GM06990 (cell line): ENCODE results near the gene EHD3.

Source experiments
- DNase-seq: peaks from one replicate; pipeline ENCODE4 v3.0.0-alpha.2; 2011; ENCODE audit not compliant: insufficient read length; ENCODE audit errors: extremely low read depth
- H3K27me3 ChIP-seq: replicated peaks from 2 replicates; pipeline ENCODE4 v1.6.0; 2011; ENCODE audit warnings: low read length; ENCODE audit not compliant: control insufficient read depth, insufficient read depth
- H3K36me3 ChIP-seq: 2 replicates; pipeline ENCODE4 v1.5.1; 2011; ENCODE audit warnings: low read length; ENCODE audit not compliant: control insufficient read depth, insufficient read depth
- H3K4me3 ChIP-seq: replicated peaks from 2 replicates; pipeline ENCODE4 v1.5.1; 2011; ENCODE audit warnings: low read depth, mild to moderate bottlenecking, control low read depth, low read length
- TF ChIP-seq, protein P1 (sequence below): IDR thresholded peaks from 2 replicates; pipeline ENCODE4 v1.5.1; 2011; ENCODE audit warnings: low read length, control low read depth, mild to moderate bottlenecking, inconsistent platforms; ENCODE audit not compliant: insufficient read depth, poor library complexity, severe bottlenecking

EHD3 gene

DNA sequence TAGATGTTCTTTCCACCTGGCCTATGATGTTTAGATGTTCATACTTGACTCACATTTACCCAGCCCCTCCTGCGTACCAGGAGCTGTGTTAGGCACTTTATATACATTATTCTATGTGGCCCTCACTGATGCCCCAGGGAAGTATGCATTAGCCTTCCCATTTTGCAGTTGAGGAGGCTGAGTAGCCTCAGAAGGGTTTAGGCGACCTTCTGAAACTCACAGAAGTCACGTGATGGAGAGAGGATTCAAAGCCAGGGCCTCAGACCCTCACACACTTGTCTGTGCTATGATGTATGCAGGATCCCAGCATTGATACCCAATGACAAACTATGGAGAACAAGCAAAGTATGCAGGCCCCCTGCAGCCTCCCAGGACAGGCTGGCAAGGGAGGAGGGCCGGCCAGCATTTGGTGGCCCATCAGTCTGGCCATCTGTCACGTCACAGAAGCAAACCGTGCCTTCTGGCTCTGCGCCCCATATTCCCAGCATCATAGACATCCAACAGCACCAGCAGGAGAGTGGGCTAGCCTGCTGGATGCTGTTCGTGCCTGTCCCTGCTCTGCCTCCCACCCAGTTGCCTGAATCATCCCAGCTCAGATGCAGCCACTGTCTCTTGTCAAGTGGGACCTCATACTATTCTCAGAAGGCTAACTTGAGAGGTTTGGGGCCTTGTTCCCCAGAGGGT, 33.6 kb downstream of the EHD3 start:
- Histone ChIP-seq H3K27me3 (no peaks in the 10 kb centered on the region; the same call in 1 of the 2 replicates), H3K4me3 (no peak overlapping the region), H3K36me3 (no peaks in the 10 kb centered on the region)
- TF ChIP-seq, protein P1, sequence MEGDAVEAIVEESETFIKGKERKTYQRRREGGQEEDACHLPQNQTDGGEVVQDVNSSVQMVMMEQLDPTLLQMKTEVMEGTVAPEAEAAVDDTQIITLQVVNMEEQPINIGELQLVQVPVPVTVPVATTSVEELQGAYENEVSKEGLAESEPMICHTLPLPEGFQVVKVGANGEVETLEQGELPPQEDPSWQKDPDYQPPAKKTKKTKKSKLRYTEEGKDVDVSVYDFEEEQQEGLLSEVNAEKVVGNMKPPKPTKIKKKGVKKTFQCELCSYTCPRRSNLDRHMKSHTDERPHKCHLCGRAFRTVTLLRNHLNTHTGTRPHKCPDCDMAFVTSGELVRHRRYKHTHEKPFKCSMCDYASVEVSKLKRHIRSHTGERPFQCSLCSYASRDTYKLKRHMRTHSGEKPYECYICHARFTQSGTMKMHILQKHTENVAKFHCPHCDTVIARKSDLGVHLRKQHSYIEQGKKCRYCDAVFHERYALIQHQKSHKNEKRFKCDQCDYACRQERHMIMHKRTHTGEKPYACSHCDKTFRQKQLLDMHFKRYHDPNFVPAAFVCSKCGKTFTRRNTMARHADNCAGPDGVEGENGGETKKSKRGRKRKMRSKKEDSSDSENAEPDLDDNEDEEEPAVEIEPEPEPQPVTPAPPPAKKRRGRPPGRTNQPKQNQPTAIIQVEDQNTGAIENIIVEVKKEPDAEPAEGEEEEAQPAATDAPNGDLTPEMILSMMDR, result no peak
- DNase-seq, result no peak

DNA sequence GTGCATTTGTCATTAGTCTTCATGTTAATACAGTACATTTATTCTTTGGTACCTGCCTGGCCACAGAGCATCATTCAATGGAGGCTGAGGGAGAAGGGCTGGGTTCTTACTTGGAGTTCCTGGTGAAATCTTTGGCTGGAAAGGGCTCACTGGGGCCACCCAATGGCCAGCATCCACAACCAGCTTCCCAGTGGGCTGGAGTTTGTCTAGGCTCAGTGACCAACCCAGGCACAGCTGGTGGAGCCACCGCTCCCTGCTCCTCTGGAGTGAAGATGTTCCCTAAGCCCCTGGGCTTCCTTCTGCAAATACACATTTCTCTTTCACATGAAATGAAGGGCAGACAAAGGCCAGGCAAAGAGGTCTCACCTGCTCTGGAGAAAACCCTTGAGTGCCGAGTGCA, 34.4 kb downstream of the EHD3 start:
- H3K27me3 ChIP-seq, result no peaks in the 10 kb centered on the region; the same call in 1 of the 2 replicates
- no peak for DNase-seq
- TF ChIP-seq, protein P1, result no peak
- no peak overlapping the region for H3K4me3 ChIP-seq
- H3K36me3 ChIP-seq, result no peaks in the 10 kb centered on the region

DNA sequence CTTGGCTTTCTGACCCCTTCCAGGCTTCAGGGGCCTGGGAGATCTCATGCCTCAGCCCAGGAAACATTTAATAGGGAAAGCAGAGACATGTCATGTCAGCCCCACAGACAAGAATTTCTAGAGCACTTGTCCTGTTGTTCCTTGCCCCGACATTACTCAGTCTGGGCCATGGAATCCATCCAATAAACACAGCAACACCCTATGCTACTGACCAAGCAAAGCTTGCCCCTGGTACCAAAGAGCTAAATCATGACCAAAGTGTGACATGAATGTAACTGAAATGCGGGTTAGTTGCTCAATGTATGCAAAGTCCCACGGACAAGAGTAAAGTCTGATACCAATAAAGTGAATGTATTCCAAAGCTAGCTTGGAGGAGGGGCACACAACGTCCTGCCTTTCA, 35.1 kb downstream of the EHD3 start:
- Histone ChIP-seq H3K27me3 (no peaks in the 10 kb centered on the region; the same call in 1 of the 2 replicates), H3K4me3 (no peak overlapping the region), H3K36me3 (no peaks in the 10 kb centered on the region)
- no peak for DNase-seq
- TF ChIP-seq, protein P1, result no peak

DNA sequence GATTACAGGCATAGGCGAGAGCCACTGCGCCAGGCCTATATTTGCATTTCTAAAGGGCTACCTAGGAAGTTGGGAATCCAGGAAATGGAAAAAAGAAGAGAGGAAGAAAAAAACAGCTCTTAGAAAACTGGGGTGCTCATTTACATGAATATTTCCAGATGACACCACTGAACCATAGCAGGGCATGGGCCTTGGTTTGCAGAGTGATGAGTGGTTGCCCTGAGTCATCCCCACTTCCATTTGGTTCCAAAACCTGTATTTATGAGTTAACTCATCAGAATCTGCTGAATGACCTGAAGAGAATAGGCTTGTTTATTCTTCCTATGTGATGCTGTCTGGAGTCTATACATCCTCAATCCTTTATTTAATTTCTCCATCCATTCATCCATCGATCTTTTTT, 36.2 kb downstream of the EHD3 start:
- H3K27me3 ChIP-seq, result no peaks in the 10 kb centered on the region; the same call in 1 of the 2 replicates
- DNase-seq, result no peak
- TF ChIP-seq, protein P1, result no peak
- H3K36me3 ChIP-seq, result no peaks in the 10 kb centered on the region
- H3K4me3 ChIP-seq, result no peak overlapping the region

DNA sequence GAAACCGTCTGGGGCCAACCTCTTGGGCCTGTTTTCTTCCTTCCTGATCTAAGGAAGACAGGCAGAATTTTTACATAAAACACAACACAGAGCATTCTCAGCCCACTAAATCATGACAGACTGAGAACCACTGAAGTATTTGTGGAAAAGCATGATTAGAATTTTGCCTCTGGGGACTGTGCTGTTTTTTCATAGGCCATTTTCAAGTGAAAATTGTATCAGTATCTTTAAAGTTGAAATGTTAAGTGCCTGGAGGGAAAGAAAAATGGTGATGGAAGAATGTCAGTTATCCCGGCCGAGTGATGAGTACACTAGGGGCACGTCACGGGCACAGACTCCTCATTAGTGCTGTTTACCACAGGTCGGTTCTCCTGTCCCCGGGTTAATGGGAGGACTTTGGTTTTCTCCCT, 36.9 kb downstream of the EHD3 start:
- no peaks in the 10 kb centered on the region; the same call in 1 of the 2 replicates for H3K27me3 ChIP-seq
- TF ChIP-seq, protein P1, result no peak
- H3K36me3 ChIP-seq, result no peaks in the 10 kb centered on the region
- no peak overlapping the region for H3K4me3 ChIP-seq
- no peak for DNase-seq
